Measurements from ENCODE around the gene ACTA2.

The ACTA2 gene

GRCh38 chr10:88918191-88918905, 34.2 kb downstream of the ACTA2 start:
- no peak for DNase-seq

GRCh38 chr10:88916986-88917385, 35.6 kb downstream of the ACTA2 start:
- DNase-seq = no peak

GRCh38 chr10:88916231-88916630, 36.3 kb downstream of the ACTA2 start:
- DNase-seq = no peak

- no peak for DNase-seq
Observed at GRCh38 chr10:88915781-88916180, 36.8 kb downstream of the ACTA2 start.

GRCh38 chr10:88913788-88914187, 38.8 kb downstream of the ACTA2 start:
- no peak for DNase-seq

- no peak for DNase-seq
Observed at GRCh38 chr10:88913127-88913526, 39.4 kb downstream of the ACTA2 start.

GRCh38 chr10:88911851-88912250, 40.7 kb downstream of the ACTA2 start:
- no peak for DNase-seq

GRCh38 chr10:88911116-88911515, 41.5 kb downstream of the ACTA2 start:
- DNase-seq = no peak

- DNase-seq = no peak
Observed at GRCh38 chr10:88908194-88908593, 44.4 kb downstream of the ACTA2 start.

- no peak for DNase-seq
Observed at GRCh38 chr10:88906921-88907320, 45.7 kb downstream of the ACTA2 start.

GRCh38 chr10:88903715-88904114, 48.9 kb downstream of the ACTA2 start:
- no peak for DNase-seq

- no peak for DNase-seq
Observed at GRCh38 chr10:88901984-88902789, 50.4 kb downstream of the ACTA2 start.

- DNase-seq = no peak
Observed at GRCh38 chr10:88901206-88901983, 51.2 kb downstream of the ACTA2 start.

- no peak for DNase-seq
Observed at GRCh38 chr10:88899886-88900285, 52.7 kb downstream of the ACTA2 start.

GRCh38 chr10:88898727-88899126, 53.8 kb downstream of the ACTA2 start:
- DNase-seq = no peak

- no peak for DNase-seq
Observed at GRCh38 chr10:88896994-88897853, 55.3 kb downstream of the ACTA2 start.

GRCh38 chr10:88896372-88896993, 56.1 kb downstream of the ACTA2 start:
- DNase-seq = no peak

- DNase-seq = no peak
Observed at GRCh38 chr10:88895250-88895649, 57.3 kb downstream of the ACTA2 start.

GRCh38 chr10:88893611-88894010, 59.0 kb downstream of the ACTA2 start:
- DNase-seq = no peak

- DNase-seq = no peak
Observed at GRCh38 chr10:88892222-88892967, 60.2 kb downstream of the ACTA2 start.

GRCh38 chr10:88890681-88891381, 61.7 kb downstream of the ACTA2 start:
- DNase-seq = no peak

All from activated CD4-positive, CD25-positive, alpha-beta regulatory T cell (primary cell).